CD4-positive, alpha-beta T cell treated with Interferon alpha-2 for 1 hour (primary cell): ENCODE results near the gene DHX57.

Experiments used
- DNase-seq, 2 donors: peaks; one replicate each; pipeline ENCODE4 v3.0.0-alpha.2; 2020 to 2022

Gene DHX57

DNA sequence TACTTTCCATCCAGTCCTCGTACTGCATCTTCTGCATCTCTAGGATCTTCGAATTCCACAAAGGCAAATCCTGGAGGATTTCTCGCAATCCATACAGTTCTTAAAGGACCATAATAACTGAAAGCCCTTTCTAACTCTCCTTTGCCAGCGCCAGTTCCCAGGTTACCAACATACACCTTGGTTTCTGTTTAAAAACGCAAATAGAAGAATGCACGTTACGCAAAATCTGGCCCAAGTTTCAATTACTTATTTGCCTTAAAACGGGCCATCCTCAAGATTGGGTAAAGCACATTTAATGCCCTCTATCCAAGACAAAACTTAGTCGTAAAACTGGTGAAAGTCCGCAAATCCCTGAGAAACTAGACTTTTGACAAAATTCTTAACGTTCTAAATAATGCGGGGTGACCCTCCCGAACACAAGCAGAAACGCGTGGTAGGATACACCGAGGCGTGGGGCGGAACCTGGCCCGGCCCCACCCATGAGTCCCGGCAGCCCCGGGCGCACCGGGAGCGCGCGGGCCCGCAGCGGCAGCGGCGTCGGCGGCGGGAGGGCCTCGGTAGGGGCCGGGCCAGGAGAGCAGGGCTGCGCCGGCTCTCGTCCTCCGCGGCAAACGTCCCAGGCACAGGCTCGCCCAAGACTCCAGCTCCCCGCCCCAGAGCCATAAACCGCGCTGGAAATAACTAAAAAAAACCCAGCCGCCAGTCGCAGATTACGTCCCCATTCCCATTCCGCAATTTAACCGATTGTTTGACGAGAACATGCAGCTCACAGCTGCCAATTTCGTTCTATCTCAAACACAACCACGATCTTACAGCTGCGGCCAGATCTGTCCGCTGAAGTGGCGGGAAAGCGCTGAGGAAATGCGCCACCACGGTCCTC, 125.5 kb downstream of the DHX57 start:
- DNase-seq, result peak; percentile 41 to 66

DNA sequence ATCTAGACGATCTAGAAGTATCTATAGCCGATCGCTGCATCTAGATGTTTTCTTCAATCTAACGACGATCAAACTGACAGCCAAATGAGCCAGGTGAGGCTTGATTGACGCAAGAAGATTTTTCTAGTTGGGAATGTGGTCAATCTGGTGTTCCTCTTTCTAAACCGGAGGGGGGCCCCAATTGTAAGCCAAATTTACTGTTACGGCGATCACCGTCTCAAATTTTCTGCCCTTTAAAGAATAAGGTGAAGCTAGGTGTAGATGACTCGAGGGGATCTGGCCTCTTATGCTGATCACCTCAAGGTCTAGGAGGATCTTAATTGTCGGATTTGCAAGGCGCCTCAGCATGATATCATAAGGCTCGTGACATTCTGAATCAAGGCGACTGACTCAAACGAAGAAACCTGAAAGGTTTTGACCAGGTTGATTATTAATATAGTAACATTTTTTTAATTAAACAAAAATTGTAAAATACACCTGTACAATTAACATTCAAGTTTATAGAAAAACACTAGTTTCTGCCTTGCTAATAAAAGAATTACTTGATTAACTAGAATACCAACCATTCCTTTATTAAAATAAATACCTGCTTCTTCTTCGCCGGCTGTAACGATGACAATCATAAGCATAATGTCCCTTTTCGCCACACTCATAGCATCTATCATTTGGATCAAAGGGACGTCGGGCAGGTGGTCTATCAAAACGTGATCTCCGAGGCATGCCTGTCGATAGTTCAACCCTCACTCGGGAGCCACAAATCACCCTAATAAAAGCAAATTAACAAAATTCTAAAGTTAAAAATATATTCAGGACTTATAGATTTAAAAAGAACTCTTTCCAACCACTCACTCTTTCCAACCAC, 126.6 kb downstream of the DHX57 start:
- peak in 1 of 2 donors; percentile 44 for DNase-seq

DNA sequence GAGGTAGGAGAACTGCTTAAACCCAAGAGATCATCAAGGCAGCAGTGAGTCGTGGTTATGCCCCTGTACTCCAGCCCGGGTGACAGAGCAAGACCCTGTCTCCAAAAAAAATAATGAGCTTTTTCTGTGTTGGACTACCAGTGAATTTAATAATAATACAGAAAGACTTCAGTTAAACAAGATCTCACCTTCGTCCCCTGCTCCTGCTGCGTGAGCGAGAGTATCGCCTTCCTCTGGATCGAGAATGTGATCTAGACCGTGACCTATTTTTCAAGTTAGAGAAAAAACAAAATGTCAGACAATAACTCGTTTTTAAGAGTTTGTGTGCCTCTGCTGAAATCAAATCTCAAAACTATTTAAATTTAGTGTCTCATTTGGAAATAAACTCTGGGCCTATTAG, 127.3 kb downstream of the DHX57 start:
- no peak for DNase-seq

DNA sequence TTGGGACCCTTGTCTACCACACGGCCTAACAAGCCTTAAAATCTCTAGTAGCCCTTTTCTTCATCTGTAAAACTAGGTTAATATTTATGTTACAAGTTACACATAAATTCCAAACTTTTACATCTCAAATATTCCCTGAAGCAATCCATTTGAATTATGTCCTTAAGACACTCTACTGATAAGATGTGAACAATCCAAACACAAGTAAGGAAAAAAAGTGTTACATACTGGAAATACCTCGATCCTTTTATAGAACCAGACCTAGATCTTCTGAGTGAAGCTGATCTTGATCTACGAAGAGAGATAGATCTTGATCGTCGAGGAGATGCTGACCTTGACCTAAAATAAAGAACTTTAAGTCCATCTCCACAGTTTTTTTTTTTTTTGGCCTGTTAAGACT, 127.9 kb downstream of the DHX57 start:
- no peak for DNase-seq
